ENCODE data around the gene TSPEAR.
A peak's percentile ranks its signal among the peaks of the same experiment; 100 is the strongest.

The TSPEAR gene

DNA sequence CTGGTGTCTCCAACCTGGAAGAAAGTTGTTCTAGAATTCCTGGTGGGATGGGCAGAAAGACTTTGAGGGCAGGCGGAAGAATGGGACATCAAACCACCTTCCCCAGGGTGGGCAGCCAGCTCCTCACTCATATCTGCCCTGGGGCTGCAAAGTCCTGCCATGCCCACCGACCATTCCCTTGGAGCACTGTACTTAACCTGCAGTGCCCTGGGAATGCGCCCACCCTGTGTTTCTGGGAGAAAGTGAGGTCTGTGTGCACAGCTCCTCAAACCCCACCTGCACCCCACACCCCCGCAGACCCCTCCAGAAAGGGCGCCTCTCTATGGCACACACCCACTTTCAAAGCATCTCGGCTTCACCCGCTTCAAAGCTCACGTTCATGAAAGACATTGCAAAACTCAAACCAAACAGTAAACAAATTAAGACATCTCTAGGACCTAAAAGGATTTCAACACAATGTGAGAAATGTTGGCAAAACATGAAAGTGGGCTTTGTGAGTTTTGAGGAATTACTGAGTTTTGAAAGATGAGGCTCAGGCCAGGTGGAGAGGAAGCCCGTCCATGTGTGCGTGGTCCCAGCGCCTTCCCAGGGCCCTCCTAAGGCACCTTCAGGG lies 196.5 kb downstream of the TSPEAR start:
- Histone ChIP-seq H3K27ac (ENCODE audit: low read depth, low read length, severe bottlenecking) (no peak overlapping the region), H3K9me3 (ENCODE audit: control insufficient read depth, low read length) (no peaks in the 10 kb centered on the region), H3K4me3 (ENCODE audit: extremely low read depth, insufficient read depth, low read length, poor library complexity, severe bottlenecking) (no peak overlapping the region), H3K4me1 (ENCODE audit: control insufficient read depth, insufficient read depth, low read length, poor library complexity, severe bottlenecking) (peaks cover 2% of the 10 kb centered on the region), H3K36me3 (ENCODE audit: control insufficient read depth, insufficient read depth, low read length) (no peaks in the 10 kb centered on the region)
- WGBS, 2 experiments (ENCODE audit: insufficient coverage in 2 of 2), result 92 to 100% methylated on average over 3 to 7 of the region's 11 CpGs

DNA sequence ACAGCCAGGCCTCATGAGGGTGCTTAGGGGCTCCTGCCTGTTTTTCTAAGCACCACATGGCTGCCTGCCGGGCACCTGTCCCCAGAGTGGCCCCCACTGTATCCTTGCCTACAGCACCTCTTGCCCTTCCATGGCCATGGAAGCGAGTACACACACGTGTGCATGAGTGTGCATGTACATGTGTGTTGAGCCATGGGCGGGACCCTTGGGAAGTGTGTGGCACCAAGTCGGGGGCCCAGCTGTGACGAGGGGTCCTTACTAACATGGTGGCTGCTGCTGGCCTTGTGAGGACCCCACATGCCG lies 197.2 kb downstream of the TSPEAR start:
- Histone ChIP-seq H3K4me3 (ENCODE audit: extremely low read depth, insufficient read depth, low read length, poor library complexity, severe bottlenecking) (no peak overlapping the region), H3K27ac (ENCODE audit: low read depth, low read length, severe bottlenecking) (no peak overlapping the region), H3K36me3 (ENCODE audit: control insufficient read depth, insufficient read depth, low read length) (no peaks in the 10 kb centered on the region), H3K9me3 (ENCODE audit: control insufficient read depth, low read length) (no peaks in the 10 kb centered on the region), H3K4me1 (ENCODE audit: control insufficient read depth, insufficient read depth, low read length, poor library complexity, severe bottlenecking) (peaks cover 2% of the 10 kb centered on the region)
- 95 to 96% methylated on average over 5 to 7 of the region's 7 CpGs for WGBS, 2 experiments (ENCODE audit: insufficient coverage in 2 of 2)

GRCh38 chr21:44513389-44514217 lies 197.8 kb downstream of the TSPEAR start:
- 87 to 93% methylated on average over 9 to 13 of the region's 15 CpGs for WGBS, 2 experiments (ENCODE audit: insufficient coverage in 2 of 2)
- H3K9me3 ChIP-seq (ENCODE audit: control insufficient read depth, low read length), result no peaks in the 10 kb centered on the region
- H3K4me1 ChIP-seq (ENCODE audit: control insufficient read depth, insufficient read depth, low read length, poor library complexity, severe bottlenecking), result peaks cover 2% of the 10 kb centered on the region
- H3K4me3 ChIP-seq (ENCODE audit: extremely low read depth, insufficient read depth, low read length, poor library complexity, severe bottlenecking), result no peak overlapping the region
- H3K36me3 ChIP-seq (ENCODE audit: control insufficient read depth, insufficient read depth, low read length), result no peaks in the 10 kb centered on the region
- no peak overlapping the region for H3K27ac ChIP-seq (ENCODE audit: low read depth, low read length, severe bottlenecking)

- Histone ChIP-seq H3K27ac (ENCODE audit: low read depth, low read length, severe bottlenecking) (no peak overlapping the region), H3K36me3 (ENCODE audit: control insufficient read depth, insufficient read depth, low read length) (no peaks in the 10 kb centered on the region), H3K9me3 (ENCODE audit: control insufficient read depth, low read length) (no peaks in the 10 kb centered on the region), H3K4me1 (ENCODE audit: control insufficient read depth, insufficient read depth, low read length, poor library complexity, severe bottlenecking) (peaks cover 2% of the 10 kb centered on the region), H3K4me3 (ENCODE audit: extremely low read depth, insufficient read depth, low read length, poor library complexity, severe bottlenecking) (no peak overlapping the region)
- WGBS, 2 experiments (ENCODE audit: insufficient coverage in 2 of 2), result 86 to 91% methylated on average over 16 to 20 of the region's 21 CpGs
Observed at GRCh38 chr21:44512496-44513388, 198.6 kb downstream of the TSPEAR start.

GRCh38 chr21:44511938-44512275 lies 199.5 kb downstream of the TSPEAR start:
- Histone ChIP-seq H3K27ac (ENCODE audit: low read depth, low read length, severe bottlenecking) (no peak overlapping the region), H3K4me3 (ENCODE audit: extremely low read depth, insufficient read depth, low read length, poor library complexity, severe bottlenecking) (no peak overlapping the region), H3K9me3 (ENCODE audit: control insufficient read depth, low read length) (no peaks in the 10 kb centered on the region), H3K4me1 (ENCODE audit: control insufficient read depth, insufficient read depth, low read length, poor library complexity, severe bottlenecking) (peaks cover 2% of the 10 kb centered on the region), H3K36me3 (ENCODE audit: control insufficient read depth, insufficient read depth, low read length) (no peaks in the 10 kb centered on the region)
- 88 to 93% methylated on average over 8 of the region's 8 CpGs for WGBS, 2 experiments (ENCODE audit: insufficient coverage in 2 of 2)

- Histone ChIP-seq H3K27ac (ENCODE audit: low read depth, low read length, severe bottlenecking) (no peak overlapping the region), H3K4me1 (ENCODE audit: control insufficient read depth, insufficient read depth, low read length, poor library complexity, severe bottlenecking) (peaks cover 2% of the 10 kb centered on the region), H3K36me3 (ENCODE audit: control insufficient read depth, insufficient read depth, low read length) (no peaks in the 10 kb centered on the region), H3K4me3 (ENCODE audit: extremely low read depth, insufficient read depth, low read length, poor library complexity, severe bottlenecking) (no peak overlapping the region), H3K9me3 (ENCODE audit: control insufficient read depth, low read length) (no peaks in the 10 kb centered on the region)
- 89 to 92% methylated on average over 7 to 11 of the region's 11 CpGs for WGBS, 2 experiments (ENCODE audit: insufficient coverage in 2 of 2)
Observed at GRCh38 chr21:44511219-44511937, 200.0 kb downstream of the TSPEAR start.

DNA sequence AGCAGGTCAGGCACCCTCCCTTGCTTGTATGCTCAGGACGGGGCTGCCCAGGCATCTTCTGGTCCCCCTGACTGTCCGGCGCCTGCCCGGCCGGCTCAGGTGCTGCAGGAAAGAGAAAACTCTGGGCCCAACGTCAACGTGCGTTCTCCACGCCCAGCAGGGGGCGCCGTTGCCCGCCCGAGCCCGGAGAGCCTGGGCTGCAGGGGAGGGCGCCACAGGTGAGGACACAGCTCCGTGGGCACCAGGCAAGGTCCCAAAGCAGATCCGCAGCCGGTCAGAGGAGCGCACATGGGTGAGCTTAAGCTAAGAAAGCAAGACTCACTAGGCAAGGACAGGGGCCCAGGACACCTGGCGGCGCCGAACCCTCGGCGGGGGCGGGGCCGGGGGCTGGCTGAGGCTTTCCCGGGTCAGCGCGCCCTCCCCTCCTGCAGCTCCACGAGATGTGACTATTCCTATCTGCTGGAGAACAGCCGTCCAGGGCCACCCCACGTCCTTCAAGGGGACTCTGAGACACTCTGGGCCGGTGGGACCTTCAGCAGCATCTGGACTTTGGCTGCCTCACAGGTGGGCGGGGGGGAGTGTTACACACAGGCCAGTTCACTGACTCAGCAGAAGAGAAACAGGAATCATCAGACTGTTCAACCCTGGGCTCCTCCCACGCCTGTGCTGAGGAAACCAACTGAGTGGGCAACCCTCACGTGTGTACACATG lies 200.7 kb downstream of the TSPEAR start:
- Histone ChIP-seq H3K27ac (ENCODE audit: low read depth, low read length, severe bottlenecking) (no peak overlapping the region), H3K4me1 (ENCODE audit: control insufficient read depth, insufficient read depth, low read length, poor library complexity, severe bottlenecking) (peaks cover 2% of the 10 kb centered on the region), H3K4me3 (ENCODE audit: extremely low read depth, insufficient read depth, low read length, poor library complexity, severe bottlenecking) (peak overlapping the region; percentile 11), H3K9me3 (ENCODE audit: control insufficient read depth, low read length) (no peaks in the 10 kb centered on the region), H3K36me3 (ENCODE audit: control insufficient read depth, insufficient read depth, low read length) (no peaks in the 10 kb centered on the region)
- 17% methylated on average over 34 to 36 of the region's 36 CpGs for WGBS, 2 experiments (ENCODE audit: insufficient coverage in 2 of 2)

GRCh38 chr21:44510109-44510507 lies 201.3 kb downstream of the TSPEAR start:
- Histone ChIP-seq H3K4me1 (ENCODE audit: control insufficient read depth, insufficient read depth, low read length, poor library complexity, severe bottlenecking) (peaks cover 2% of the 10 kb centered on the region), H3K4me3 (ENCODE audit: extremely low read depth, insufficient read depth, low read length, poor library complexity, severe bottlenecking) (no peak overlapping the region), H3K9me3 (ENCODE audit: control insufficient read depth, low read length) (no peaks in the 10 kb centered on the region), H3K36me3 (ENCODE audit: control insufficient read depth, insufficient read depth, low read length) (no peaks in the 10 kb centered on the region), H3K27ac (ENCODE audit: low read depth, low read length, severe bottlenecking) (no peak overlapping the region)
- 58 to 66% methylated on average over 15 to 18 of the region's 18 CpGs for WGBS, 2 experiments (ENCODE audit: insufficient coverage in 2 of 2)

GRCh38 chr21:44509539-44509938 lies 201.8 kb downstream of the TSPEAR start:
- H3K27ac ChIP-seq (ENCODE audit: low read depth, low read length, severe bottlenecking), result no peak overlapping the region
- no peaks in the 10 kb centered on the region for H3K36me3 ChIP-seq (ENCODE audit: control insufficient read depth, insufficient read depth, low read length)
- H3K9me3 ChIP-seq (ENCODE audit: control insufficient read depth, low read length), result no peaks in the 10 kb centered on the region
- H3K4me3 ChIP-seq (ENCODE audit: extremely low read depth, insufficient read depth, low read length, poor library complexity, severe bottlenecking), result no peak overlapping the region
- H3K4me1 ChIP-seq (ENCODE audit: control insufficient read depth, insufficient read depth, low read length, poor library complexity, severe bottlenecking), result peaks cover 2% of the 10 kb centered on the region
- WGBS, 2 experiments (ENCODE audit: insufficient coverage in 2 of 2), result 87 to 94% methylated on average over 11 to 12 of the region's 12 CpGs

Measured in mesodermal cell (in vitro differentiated cells).